GM12878 (cell line): ENCODE measurements around the gene CR2. TPM values are rescaled to one million over a fixed set of nuclear protein-coding genes. Genes with fewer than 3 reads are reported as not detected.

ENCODE experiments used
- BACH1 ChIP-seq: fragments of 450-650 bp; IDR thresholded peaks from 2 replicates; pipeline ENCODE4 v1.6.1; 2017; ENCODE audit warnings: mild to moderate bottlenecking, borderline replicate concordance
- CREB1 ChIP-seq: IDR thresholded peaks from 2 replicates; pipeline ENCODE4 v1.6.1; 2012; ENCODE audit warnings: low read depth, mild to moderate bottlenecking, inconsistent platforms
- EP300 ChIP-seq, 2 experiments: fragments of 150-350 bp in 1 of 2; IDR thresholded peaks; 2 replicates each; pipeline ENCODE4 v1.6.1; 2011 to 2012; ENCODE audit warnings: low read depth in 2 of 2, low read length in 2 of 2, borderline replicate concordance in 1 of 2, improper control_type of control experiment in 1 of 2, inconsistent platforms in 1 of 2; ENCODE audit not compliant: control insufficient read depth in 1 of 2
- ETV6 ChIP-seq, 2 experiments: fragments of 450-650 bp in 1 of 2; IDR thresholded peaks in 1 of 2; conservative IDR thresholded peaks in 1 of 2; 2 replicates each; pipeline ENCODE4 v1.6.1; 2014; ENCODE audit warnings: antibody characterized with exemption in 1 of 2, borderline replicate concordance in 1 of 2, low read depth in 1 of 2, mild to moderate bottlenecking in 1 of 2, moderate library complexity in 1 of 2
- GABPA ChIP-seq: IDR thresholded peaks from 2 replicates; pipeline ENCODE4 v1.6.1; 2014; ENCODE audit warnings: antibody characterized with exemption, low read depth, mild to moderate bottlenecking, inconsistent platforms
- IRF4 ChIP-seq: IDR thresholded peaks from 2 replicates; pipeline ENCODE4 v1.6.1; 2011; ENCODE audit warnings: low read depth, low read length
- MEF2A ChIP-seq: IDR thresholded peaks from 2 replicates; pipeline ENCODE4 v1.6.1; 2011; ENCODE audit warnings: low read depth, mild to moderate bottlenecking, low read length, moderate library complexity; ENCODE audit not compliant: insufficient read depth
- MEF2B ChIP-seq: fragments of 450-650 bp; IDR thresholded peaks from 2 replicates; pipeline ENCODE4 v1.6.1; 2018; ENCODE audit warnings: mild to moderate bottlenecking, moderate library complexity; ENCODE audit not compliant: partially characterized antibody, poor library complexity, severe bottlenecking
- PAX8 ChIP-seq: fragments of 450-650 bp; IDR thresholded peaks from 2 replicates; pipeline ENCODE4 v1.6.1; 2017; ENCODE audit warnings: mild to moderate bottlenecking, moderate library complexity
- ZNF24 ChIP-seq: fragments of 450-650 bp; IDR thresholded peaks from 2 replicates; pipeline ENCODE4 v1.6.1; 2017; ENCODE audit warnings: antibody characterized with exemption, mild to moderate bottlenecking
- ZZZ3 ChIP-seq: IDR thresholded peaks from 2 replicates; pipeline ENCODE4 v1.6.1; 2011; ENCODE audit warnings: low read depth; ENCODE audit not compliant: control insufficient read depth, insufficient read length
- polyA plus RNA-seq, 11 experiments: library from polyadenylated mRNA; depleted of rRNA in 4 of 11; unstranded in 6 of 11; stranded (reverse) in 5 of 11; fragments of >200 nt; fragmentation: Nextera tagmentation in 4 of 11; fragmentation: Illumina TruSeq in 1 of 11; extraction: Ambion mirVana in 4 of 11; extraction: Trizol in 1 of 11; gene quantifications; 1 replicate in 1 of 11; 2 replicates in 10 of 11; pipeline versions ENCODE4 v1.2.1 to v1.2.3, GENCODE V29; 2011 to 2016; ENCODE audit warnings: inconsistent platforms in 2 of 11, missing spikeins in 2 of 11, low read depth in 1 of 11
- total RNA-seq, 4 experiments: library from RNA; depleted of rRNA in 3 of 4; stranded (reverse); fragments of >200 nt in 3 of 4; fragmentation: Illumina TruSeq in 1 of 4; extraction: Trizol in 1 of 4; gene quantifications; 2 replicates each; pipeline versions ENCODE4 v1.2.1 to v1.2.3, GENCODE V29; 2013 to 2021
- TF ChIP-seq, protein P1 (sequence below): IDR thresholded peaks from 2 replicates; pipeline ENCODE4 v1.6.1; 2011; ENCODE audit warnings: borderline replicate concordance, low read depth, mild to moderate bottlenecking, moderate library complexity, mixed read lengths, low read length; ENCODE audit not compliant: insufficient read depth; ENCODE audit errors: extremely low read length
- TF ChIP-seq, protein P2 (sequence below): fragments of 450-650 bp; formaldehyde crosslinking; IDR thresholded peaks from 2 replicates; pipeline ENCODE4 v1.4.0; 2020; ENCODE audit warnings: mild to moderate bottlenecking, moderate library complexity
- TF ChIP-seq, protein P3 (sequence below): fragments of 450-650 bp; IDR thresholded peaks from 2 replicates; pipeline ENCODE4 v1.6.1; 2017; ENCODE audit warnings: mild to moderate bottlenecking
- TF ChIP-seq, protein P4 (sequence below): fragments of 150-350 bp; IDR thresholded peaks from 2 replicates; pipeline ENCODE4 v1.6.1; 2014; ENCODE audit warnings: mild to moderate bottlenecking, low read depth, low read length
- TF ChIP-seq, protein P5 (sequence below): IDR thresholded peaks from 2 replicates; pipeline ENCODE4 v1.6.1; 2012; ENCODE audit warnings: low read depth, low read length, improper control_type of control experiment

Gene CR2
- total and polyA plus RNA-seq, 10 of the 15 experiments (the other 5 are each of a cell fraction or from before 2014, with no cell fraction given): 2.2 to 72.8 (median 50.6) TPM

DNA sequence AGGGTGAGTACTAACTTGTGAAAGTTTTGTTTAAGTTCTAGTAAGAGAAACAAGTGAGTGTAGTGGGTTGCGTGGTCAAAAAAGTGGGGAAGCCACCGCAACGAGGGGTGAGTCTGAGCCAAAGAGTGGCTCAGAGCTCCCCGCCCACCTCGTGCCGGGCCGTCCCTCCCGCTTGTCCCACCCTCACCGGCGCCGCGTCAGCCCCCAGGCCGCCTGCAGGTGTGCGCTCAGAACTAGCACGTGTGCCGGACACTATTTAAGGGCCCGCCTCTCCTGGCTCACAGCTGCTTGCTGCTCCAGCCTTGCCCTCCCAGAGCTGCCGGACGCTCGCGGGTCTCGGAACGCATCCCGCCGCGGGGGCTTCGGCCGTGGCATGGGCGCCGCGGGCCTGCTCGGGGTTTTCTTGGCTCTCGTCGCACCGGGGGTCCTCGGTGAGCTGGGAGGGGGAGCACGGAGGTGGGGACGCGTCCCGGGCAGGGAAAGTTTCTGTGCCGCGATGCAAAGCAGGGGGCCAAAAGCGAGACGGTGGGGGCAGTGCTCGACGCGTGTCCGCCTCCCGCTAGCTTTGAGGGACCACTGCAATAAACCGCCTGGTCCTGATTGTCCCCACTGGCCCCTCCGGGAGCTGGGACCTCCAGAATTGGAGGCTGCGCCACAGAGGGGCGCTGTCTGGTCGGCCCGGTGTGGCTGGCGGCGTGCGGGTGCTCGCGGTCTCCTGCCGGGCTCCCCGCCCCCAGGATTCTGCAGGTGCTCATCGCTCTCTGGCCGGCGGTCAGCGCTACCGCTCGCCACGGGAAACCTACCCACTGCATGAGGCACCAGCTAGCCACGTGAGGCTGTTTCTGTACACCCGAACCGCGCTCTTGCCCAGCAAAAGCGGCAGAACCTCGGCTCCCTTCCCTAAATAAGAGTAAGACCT lies at the start of gene CR2 (continued):
- TF ChIP-seq, protein P1, sequence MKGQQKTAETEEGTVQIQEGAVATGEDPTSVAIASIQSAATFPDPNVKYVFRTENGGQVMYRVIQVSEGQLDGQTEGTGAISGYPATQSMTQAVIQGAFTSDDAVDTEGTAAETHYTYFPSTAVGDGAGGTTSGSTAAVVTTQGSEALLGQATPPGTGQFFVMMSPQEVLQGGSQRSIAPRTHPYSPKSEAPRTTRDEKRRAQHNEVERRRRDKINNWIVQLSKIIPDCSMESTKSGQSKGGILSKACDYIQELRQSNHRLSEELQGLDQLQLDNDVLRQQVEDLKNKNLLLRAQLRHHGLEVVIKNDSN: peak; percentile 75
- no peak; a peak in 1 of 4 replicates for TF ChIP-seq ETV6 (conservative IDR thresholded peaks at IDR 0.05 in 1 of 2, IDR thresholded peaks at IDR 0.05 in 1 of 2; ENCODE audit: borderline replicate concordance in 1 of 2, low read depth in 1 of 2)
- TF ChIP-seq, protein P2, sequence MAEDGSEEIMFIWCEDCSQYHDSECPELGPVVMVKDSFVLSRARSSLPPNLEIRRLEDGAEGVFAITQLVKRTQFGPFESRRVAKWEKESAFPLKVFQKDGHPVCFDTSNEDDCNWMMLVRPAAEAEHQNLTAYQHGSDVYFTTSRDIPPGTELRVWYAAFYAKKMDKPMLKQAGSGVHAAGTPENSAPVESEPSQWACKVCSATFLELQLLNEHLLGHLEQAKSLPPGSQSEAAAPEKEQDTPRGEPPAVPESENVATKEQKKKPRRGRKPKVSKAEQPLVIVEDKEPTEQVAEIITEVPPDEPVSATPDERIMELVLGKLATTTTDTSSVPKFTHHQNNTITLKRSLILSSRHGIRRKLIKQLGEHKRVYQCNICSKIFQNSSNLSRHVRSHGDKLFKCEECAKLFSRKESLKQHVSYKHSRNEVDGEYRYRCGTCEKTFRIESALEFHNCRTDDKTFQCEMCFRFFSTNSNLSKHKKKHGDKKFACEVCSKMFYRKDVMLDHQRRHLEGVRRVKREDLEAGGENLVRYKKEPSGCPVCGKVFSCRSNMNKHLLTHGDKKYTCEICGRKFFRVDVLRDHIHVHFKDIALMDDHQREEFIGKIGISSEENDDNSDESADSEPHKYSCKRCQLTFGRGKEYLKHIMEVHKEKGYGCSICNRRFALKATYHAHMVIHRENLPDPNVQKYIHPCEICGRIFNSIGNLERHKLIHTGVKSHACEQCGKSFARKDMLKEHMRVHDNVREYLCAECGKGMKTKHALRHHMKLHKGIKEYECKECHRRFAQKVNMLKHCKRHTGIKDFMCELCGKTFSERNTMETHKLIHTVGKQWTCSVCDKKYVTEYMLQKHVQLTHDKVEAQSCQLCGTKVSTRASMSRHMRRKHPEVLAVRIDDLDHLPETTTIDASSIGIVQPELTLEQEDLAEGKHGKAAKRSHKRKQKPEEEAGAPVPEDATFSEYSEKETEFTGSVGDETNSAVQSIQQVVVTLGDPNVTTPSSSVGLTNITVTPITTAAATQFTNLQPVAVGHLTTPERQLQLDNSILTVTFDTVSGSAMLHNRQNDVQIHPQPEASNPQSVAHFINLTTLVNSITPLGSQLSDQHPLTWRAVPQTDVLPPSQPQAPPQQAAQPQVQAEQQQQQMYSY: no peak
- TF ChIP-seq MEF2A: 0 out of 2 replicates have a peak, but pooled peaks have one; percentile 22
- no peak for TF ChIP-seq GABPA
- TF ChIP-seq BACH1: no peak
- TF ChIP-seq CREB1: 0 out of 2 replicates have a peak, but pooled peaks have one; percentile 4
- TF ChIP-seq IRF4: no peak
- no peak for TF ChIP-seq MEF2B
- TF ChIP-seq, protein P3, sequence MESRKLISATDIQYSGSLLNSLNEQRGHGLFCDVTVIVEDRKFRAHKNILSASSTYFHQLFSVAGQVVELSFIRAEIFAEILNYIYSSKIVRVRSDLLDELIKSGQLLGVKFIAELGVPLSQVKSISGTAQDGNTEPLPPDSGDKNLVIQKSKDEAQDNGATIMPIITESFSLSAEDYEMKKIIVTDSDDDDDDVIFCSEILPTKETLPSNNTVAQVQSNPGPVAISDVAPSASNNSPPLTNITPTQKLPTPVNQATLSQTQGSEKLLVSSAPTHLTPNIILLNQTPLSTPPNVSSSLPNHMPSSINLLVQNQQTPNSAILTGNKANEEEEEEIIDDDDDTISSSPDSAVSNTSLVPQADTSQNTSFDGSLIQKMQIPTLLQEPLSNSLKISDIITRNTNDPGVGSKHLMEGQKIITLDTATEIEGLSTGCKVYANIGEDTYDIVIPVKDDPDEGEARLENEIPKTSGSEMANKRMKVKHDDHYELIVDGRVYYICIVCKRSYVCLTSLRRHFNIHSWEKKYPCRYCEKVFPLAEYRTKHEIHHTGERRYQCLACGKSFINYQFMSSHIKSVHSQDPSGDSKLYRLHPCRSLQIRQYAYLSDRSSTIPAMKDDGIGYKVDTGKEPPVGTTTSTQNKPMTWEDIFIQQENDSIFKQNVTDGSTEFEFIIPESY: no peak
- TF ChIP-seq ZZZ3: no peak
- TF ChIP-seq ZNF24: no peak
- 0 out of 4 replicates have a peak, but pooled peaks of 1 of the 2 experiments have one; percentile 7 for TF ChIP-seq EP300 (IDR thresholded peaks at IDR 0.05; ENCODE audit: borderline replicate concordance in 1 of 2, control insufficient read depth in 1 of 2, low read depth in 2 of 2, low read length in 2 of 2)
- TF ChIP-seq PAX8: no peak
- TF ChIP-seq, protein P4, sequence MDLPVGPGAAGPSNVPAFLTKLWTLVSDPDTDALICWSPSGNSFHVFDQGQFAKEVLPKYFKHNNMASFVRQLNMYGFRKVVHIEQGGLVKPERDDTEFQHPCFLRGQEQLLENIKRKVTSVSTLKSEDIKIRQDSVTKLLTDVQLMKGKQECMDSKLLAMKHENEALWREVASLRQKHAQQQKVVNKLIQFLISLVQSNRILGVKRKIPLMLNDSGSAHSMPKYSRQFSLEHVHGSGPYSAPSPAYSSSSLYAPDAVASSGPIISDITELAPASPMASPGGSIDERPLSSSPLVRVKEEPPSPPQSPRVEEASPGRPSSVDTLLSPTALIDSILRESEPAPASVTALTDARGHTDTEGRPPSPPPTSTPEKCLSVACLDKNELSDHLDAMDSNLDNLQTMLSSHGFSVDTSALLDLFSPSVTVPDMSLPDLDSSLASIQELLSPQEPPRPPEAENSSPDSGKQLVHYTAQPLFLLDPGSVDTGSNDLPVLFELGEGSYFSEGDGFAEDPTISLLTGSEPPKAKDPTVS: no peak
- TF ChIP-seq, protein P5, sequence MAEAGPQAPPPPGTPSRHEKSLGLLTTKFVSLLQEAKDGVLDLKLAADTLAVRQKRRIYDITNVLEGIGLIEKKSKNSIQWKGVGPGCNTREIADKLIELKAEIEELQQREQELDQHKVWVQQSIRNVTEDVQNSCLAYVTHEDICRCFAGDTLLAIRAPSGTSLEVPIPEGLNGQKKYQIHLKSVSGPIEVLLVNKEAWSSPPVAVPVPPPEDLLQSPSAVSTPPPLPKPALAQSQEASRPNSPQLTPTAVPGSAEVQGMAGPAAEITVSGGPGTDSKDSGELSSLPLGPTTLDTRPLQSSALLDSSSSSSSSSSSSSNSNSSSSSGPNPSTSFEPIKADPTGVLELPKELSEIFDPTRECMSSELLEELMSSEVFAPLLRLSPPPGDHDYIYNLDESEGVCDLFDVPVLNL: no peak
